GM12864 (cell line): Measurements from ENCODE around the gene TSPYL6.
"Not testable (repeated sequence)": the region's sequence is repeated elsewhere in the genome, so short reads cannot be mapped to it uniquely, and the experiment has no call there.

ENCODE experiments used
- DNase-seq: peaks from one replicate; pipeline ENCODE4 v3.0.0-alpha.2; 2011; ENCODE audit warnings: low read depth
- H3K4me3 ChIP-seq: 2 replicates; pipeline ENCODE4 v1.5.1; 2011; ENCODE audit warnings: mild to moderate bottlenecking, low read depth, low read length, control low read depth
- TF ChIP-seq, protein P1 (sequence below): IDR thresholded peaks from 2 replicates; pipeline ENCODE4 v1.5.1; 2011; ENCODE audit warnings: low read depth, mild to moderate bottlenecking, moderate library complexity, low read length, control low read depth, inconsistent platforms; ENCODE audit errors: missing control alignments

The TSPYL6 gene

DNA sequence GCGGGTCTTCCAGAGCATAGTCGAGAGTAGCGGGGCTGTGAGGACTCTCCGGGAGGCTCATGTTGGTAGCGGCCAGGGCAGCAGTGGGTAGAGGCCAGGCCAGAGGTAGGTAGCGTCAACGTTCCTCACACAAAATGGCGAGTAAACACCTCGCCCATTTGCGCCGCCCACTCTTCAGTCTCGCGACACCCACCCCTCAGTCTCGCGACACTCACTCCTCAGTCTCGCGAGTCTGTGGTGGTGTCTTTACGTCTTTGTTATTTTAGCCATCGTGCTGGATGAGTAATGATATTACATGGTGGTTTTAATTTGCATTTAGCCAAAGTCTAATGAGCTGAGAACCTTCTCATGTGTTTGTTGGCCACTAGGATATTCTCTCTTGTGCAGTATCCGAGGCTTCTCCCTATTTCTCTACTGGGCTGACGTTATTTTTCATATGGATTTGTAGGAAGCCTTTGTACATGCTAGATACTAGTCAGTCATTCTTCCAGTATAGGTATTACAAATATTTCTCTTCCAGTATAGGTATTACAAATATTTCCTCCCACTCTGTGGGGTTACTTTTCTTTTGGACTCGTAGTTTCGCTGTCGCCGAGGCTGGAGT lies at the start of gene TSPYL6:
Gene TSPYL6 (minus strand): TSS at position 139 of the 604 bp plus-strand sequence. CDS start 78 bp downstream, at position 61.
- TF ChIP-seq, protein P1, sequence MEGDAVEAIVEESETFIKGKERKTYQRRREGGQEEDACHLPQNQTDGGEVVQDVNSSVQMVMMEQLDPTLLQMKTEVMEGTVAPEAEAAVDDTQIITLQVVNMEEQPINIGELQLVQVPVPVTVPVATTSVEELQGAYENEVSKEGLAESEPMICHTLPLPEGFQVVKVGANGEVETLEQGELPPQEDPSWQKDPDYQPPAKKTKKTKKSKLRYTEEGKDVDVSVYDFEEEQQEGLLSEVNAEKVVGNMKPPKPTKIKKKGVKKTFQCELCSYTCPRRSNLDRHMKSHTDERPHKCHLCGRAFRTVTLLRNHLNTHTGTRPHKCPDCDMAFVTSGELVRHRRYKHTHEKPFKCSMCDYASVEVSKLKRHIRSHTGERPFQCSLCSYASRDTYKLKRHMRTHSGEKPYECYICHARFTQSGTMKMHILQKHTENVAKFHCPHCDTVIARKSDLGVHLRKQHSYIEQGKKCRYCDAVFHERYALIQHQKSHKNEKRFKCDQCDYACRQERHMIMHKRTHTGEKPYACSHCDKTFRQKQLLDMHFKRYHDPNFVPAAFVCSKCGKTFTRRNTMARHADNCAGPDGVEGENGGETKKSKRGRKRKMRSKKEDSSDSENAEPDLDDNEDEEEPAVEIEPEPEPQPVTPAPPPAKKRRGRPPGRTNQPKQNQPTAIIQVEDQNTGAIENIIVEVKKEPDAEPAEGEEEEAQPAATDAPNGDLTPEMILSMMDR, result no peak
- H3K4me3 ChIP-seq, result no peak within 1 kb of the TSS
- no peak for DNase-seq

DNA sequence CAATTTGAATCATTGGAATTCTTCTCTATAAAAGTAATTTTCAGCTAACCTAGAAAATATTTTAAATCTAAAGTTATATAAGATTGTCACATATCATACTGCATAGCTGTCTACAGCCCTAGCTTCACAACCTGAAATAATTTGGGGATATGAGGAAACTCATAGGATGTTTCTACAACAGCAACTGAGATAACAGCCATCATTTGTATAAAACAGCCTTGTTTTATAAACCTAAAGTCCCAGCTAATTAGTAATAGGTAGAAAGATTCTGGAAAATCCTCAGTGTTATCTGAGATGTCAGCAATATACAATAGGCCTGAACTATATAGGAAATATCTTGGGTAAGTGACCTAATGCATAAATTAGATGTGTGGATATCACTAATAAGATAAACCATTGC lies 47.6 kb upstream of the TSPYL6 start:
- TF ChIP-seq, protein P1, result no peak
- DNase-seq, result no peak
- H3K4me3 ChIP-seq, result no peak overlapping the region

DNA sequence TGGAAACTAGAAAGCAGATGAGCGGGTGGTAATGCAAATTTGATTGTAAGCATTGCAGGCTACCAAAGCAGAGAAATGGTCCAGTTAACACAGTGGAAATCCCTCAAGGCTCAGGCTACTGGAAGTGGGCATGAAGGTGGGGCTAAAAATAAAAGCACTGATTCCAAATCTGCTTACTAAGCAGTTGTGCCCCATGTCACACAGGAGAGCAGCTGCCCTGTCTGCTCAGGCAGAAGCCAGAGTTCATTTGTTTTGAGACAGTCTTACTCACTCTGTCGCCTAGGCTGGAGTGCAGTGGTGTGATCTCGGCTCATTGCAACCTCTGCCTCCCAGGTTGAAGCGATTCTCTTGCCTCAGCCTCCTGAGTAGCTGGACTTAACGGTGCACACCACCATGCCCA lies 42.5 kb upstream of the TSPYL6 start:
- TF ChIP-seq, protein P1, result no peak
- no peak overlapping the region for H3K4me3 ChIP-seq
- DNase-seq, result no peak

DNA sequence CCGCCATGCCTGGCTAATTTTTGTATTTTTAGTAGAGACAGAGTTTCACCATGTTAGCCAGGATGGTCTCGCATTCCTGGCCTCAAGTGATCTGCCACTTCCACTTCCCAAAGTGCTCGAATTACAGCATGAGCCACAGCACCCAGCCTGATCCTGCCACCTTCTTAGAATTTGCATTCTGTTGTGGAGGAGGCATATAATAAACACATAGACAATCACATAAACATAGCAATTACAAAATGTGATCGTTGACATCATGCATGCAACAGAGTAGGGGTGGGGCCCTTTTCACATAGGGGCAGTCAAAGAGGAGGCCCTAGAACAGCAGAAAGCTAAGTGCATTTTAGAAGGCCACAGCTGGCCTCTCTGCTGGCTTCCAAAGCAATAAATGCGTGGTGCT lies 39.9 kb upstream of the TSPYL6 start:
- DNase-seq, result no peak
- no peak overlapping the region for H3K4me3 ChIP-seq
- TF ChIP-seq, protein P1, result no peak

DNA sequence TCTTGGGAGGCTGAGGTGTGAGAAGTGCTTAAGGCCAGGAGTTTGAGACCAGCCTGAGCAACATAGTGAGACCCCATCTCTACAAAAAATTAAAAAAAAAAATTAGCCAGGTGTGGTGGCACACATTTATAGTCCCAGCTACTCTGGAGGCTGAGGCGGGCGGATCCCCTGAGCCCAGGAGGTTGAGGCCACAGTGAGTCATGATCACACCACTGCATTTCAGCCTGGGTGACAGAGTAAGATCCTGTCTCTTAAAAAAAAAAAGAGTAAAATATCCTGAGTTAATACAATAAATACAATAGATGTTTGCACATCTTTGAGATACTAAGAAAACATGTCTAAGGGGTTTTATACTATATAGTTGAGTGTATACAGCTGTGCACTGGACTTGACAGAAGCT lies 38.6 kb upstream of the TSPYL6 start:
- not testable (repeated sequence) for H3K4me3 ChIP-seq, DNase-seq

DNA sequence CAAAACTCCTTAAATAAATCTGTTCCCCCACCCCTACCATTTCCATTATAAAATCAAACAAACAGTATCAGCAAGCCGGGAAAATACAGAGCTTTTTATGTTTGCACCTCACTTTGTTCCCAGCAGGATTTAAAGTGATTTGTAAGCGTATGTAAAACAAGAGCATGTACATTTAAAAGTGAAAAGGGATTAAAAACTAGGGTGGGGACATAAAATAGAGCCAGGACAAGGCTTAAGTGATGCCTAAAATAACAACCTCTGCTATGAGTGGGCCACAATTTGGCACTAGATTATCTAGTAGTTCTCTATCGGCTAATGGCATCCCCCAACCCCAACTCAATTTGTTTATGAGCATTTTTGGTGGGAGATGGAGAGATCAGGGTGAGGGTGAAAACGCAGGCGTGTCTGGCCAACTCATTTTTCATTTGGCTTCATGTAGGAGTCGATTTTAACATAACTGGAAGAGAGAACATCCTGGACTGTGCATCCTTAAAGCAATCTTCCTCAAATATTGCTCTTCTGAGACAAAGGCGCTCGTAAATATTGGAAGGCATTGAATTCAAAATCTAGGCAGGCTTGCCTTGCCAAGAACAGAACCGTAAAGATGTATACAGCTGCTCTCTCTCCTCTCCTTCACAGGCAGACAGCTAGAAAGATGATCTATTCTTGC lies 34.5 kb upstream of the TSPYL6 start:
- no peak overlapping the region for H3K4me3 ChIP-seq
- DNase-seq, result no peak
- TF ChIP-seq, protein P1, result no peak

DNA sequence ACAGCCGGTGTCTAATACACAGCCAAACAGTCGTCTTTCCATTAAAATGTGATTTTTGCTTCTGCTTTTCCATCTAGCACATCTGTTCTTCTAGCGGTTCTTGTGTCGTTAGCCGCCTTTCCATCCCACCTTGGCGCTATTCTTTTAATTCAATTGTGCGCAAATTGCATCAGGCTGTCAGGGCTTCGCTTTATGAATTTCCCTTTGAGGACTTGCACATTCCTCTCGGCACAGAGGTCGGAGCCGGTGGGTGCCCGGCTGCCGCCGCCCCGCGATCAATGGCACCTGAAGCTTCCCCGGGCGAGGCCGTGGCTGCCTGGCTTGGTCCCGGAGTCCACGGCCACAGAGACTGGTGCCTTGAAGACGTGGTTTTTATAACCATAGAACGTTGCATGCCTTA lies 33.9 kb upstream of the TSPYL6 start:
- TF ChIP-seq, protein P1, result no peak
- no peak for DNase-seq
- no peak overlapping the region for H3K4me3 ChIP-seq
